22Rv1 (cell line): ENCODE results near the gene ANKRD36C.
"Not testable (repeated sequence)": the region's sequence is repeated elsewhere in the genome, so short reads cannot be mapped to it uniquely, and the experiment has no call there.

Experiments
- CTCF ChIP-seq: fragments of 450-650 bp; IDR thresholded peaks from 2 replicates; pipeline ENCODE4 v1.5.1; 2017; ENCODE audit warnings: mild to moderate bottlenecking
- ZFX ChIP-seq: fragments of 450-650 bp; IDR thresholded peaks from 2 replicates; pipeline ENCODE4 v1.6.1; 2017; ENCODE audit warnings: antibody characterized with exemption, borderline replicate concordance

- not testable (repeated sequence) for TF ChIP-seq CTCF, ZFX
Observed at GRCh38 chr2:95991351-95992094, at the start of gene ANKRD36C.
